K562 (cell line): Measurements from ENCODE around the gene IKZF4. TPM values are rescaled to one million over a fixed set of nuclear protein-coding genes. Genes with fewer than 3 reads are reported as not detected.

Experiments used
- ARHGAP35 ChIP-seq: fragments of 450-650 bp; IDR thresholded peaks from 2 replicates; pipeline ENCODE4 v1.6.1; 2018; ENCODE audit not compliant: partially characterized antibody
- GABPB2 ChIP-seq: fragments of 250-450 bp; sonication (Bioruptor Pico); conservative IDR thresholded peaks from 2 replicates; pipeline ENCODE4 v1.5.1; 2021; ENCODE audit warnings: mild to moderate bottlenecking
- GATAD2B ChIP-seq: fragments of 450-650 bp; IDR thresholded peaks from 2 replicates; pipeline ENCODE4 v1.6.1; 2017; ENCODE audit warnings: mild to moderate bottlenecking, borderline replicate concordance
- KLF10 ChIP-seq: fragments of 250-450 bp; sonication (Bioruptor Pico); IDR thresholded peaks from 2 replicates; pipeline ENCODE4 v1.6.1; 2021; ENCODE audit warnings: matching md5 sums
- MYNN ChIP-seq, 2 experiments: sonication (generic); formaldehyde crosslinking in 1 of 2; IDR thresholded peaks; 2 replicates each; pipeline versions ENCODE4 v1.5.0 to v1.6.1; 2016 to 2020; ENCODE audit warnings: antibody characterized with exemption in 1 of 2, missing genetic modification reagents in 1 of 2
- PCBP1 ChIP-seq: fragments of 200-400 bp; formaldehyde crosslinking; IDR thresholded peaks from 2 replicates; pipeline ENCODE4 v1.6.1; 2018; ENCODE audit warnings: mild to moderate bottlenecking, low read depth, low read length; ENCODE audit not compliant: poor library complexity, severe bottlenecking
- PRMT5 ChIP-seq: sonication (generic); formaldehyde crosslinking; IDR thresholded peaks from 2 replicates; pipeline ENCODE4 v1.5.0; 2020; ENCODE audit warnings: missing genetic modification reagents
- PTRF ChIP-seq: fragments of 450-650 bp; IDR thresholded peaks from 2 replicates; pipeline ENCODE4 v1.6.1; 2016; ENCODE audit warnings: mild to moderate bottlenecking, missing genetic modification characterization, missing compliant biosample characterization
- ZEB2 ChIP-seq: fragments of 450-650 bp; IDR thresholded peaks from 2 replicates; pipeline ENCODE4 v1.6.1; 2016
- ZNF23 ChIP-seq: fragments of 250-450 bp; sonication (Bioruptor Pico); IDR thresholded peaks from 2 replicates; pipeline ENCODE4 v1.4.0; 2020; ENCODE audit warnings: mild to moderate bottlenecking
- ZNF41 ChIP-seq: fragments of 250-450 bp; sonication (Bioruptor Pico); conservative IDR thresholded peaks from 2 replicates; pipeline ENCODE4 v1.4.0; 2020; ENCODE audit warnings: mild to moderate bottlenecking
- ZNF644 ChIP-seq: fragments of 200-800 bp; sonication (Bioruptor generic); IDR thresholded peaks from 2 replicates; pipeline ENCODE4 v1.6.1; 2016; ENCODE audit warnings: low read depth, missing genetic modification characterization, missing compliant biosample characterization
- ZNF696 ChIP-seq: fragments of 250-450 bp; sonication (Bioruptor Pico); conservative IDR thresholded peaks from 2 replicates; pipeline ENCODE4 v1.4.0; 2020; ENCODE audit warnings: mild to moderate bottlenecking, moderate library complexity
- ZNF79 ChIP-seq: fragments of 250-450 bp; sonication (Bioruptor Pico); IDR thresholded peaks from 2 replicates; pipeline ENCODE4 v1.4.0; 2020; ENCODE audit warnings: low read depth, mild to moderate bottlenecking, moderate library complexity
- polyA plus RNA-seq, 8 experiments: library from polyadenylated mRNA; depleted of rRNA in 4 of 8; stranded (reverse) in 5 of 8; unstranded in 3 of 8; fragments of >200 nt; fragmentation: Nextera tagmentation in 2 of 8; fragmentation: Illumina TruSeq in 1 of 8; extraction: Ambion mirVana in 2 of 8; extraction: Trizol in 1 of 8; gene quantifications; 2 replicates each; pipeline versions ENCODE4 v1.2.1 to v1.2.3, GENCODE V29; 2011 to 2014; ENCODE audit warnings: inconsistent platforms in 1 of 8, missing spikeins in 1 of 8
- total RNA-seq, 7 experiments: library from RNA; depleted of rRNA in 6 of 7; stranded (reverse); fragments of >200 nt in 6 of 7; fragmentation: Illumina TruSeq in 2 of 7; extraction: Trizol in 2 of 7; gene quantifications; 2 replicates each; pipeline versions ENCODE4 v1.2.1 to v1.2.3, GENCODE V29; 2011 to 2021; ENCODE audit warnings: low replicate concordance in 1 of 7
- TF ChIP-seq, protein P1 (sequence below): fragments of 450-650 bp; formaldehyde crosslinking; IDR thresholded peaks from 2 replicates; pipeline ENCODE4 v1.4.0; 2020; ENCODE audit warnings: mild to moderate bottlenecking, mixed read lengths
- TF ChIP-seq, protein P2 (sequence below), 3 experiments: fragments of 200-800 bp in 1 of 3; sonication (Bioruptor generic) in 1 of 3; sonication (generic) in 1 of 3; formaldehyde crosslinking in 1 of 3; IDR thresholded peaks; 2 replicates each; pipeline versions ENCODE4 v1.6.1 to v1.8.0; 2016 to 2022; ENCODE audit warnings: mild to moderate bottlenecking in 2 of 3, missing compliant biosample characterization in 2 of 3, missing genetic modification characterization in 2 of 3, missing genetic modification reagents in 1 of 3
- TF ChIP-seq, protein P3 (sequence below): fragments of 450-650 bp; formaldehyde crosslinking; conservative IDR thresholded peaks from 2 replicates; pipeline ENCODE4 v1.4.0; 2022; ENCODE audit warnings: mild to moderate bottlenecking, missing genetic modification characterization
- TF ChIP-seq, protein P4 (sequence below): sonication (generic); formaldehyde crosslinking; IDR thresholded peaks from 2 replicates; pipeline ENCODE4 v1.8.0; 2023; ENCODE audit warnings: mild to moderate bottlenecking, missing genetic modification reagents
- TF ChIP-seq, protein P5 (sequence below): sonication (generic); formaldehyde crosslinking; IDR thresholded peaks from 2 replicates; pipeline ENCODE4 v1.8.0; 2022; ENCODE audit warnings: mild to moderate bottlenecking, missing genetic modification reagents
- TF ChIP-seq, protein P6 (sequence below): fragments of 450-650 bp; formaldehyde crosslinking; IDR thresholded peaks from 2 replicates; pipeline ENCODE4 v1.4.0; 2022; ENCODE audit warnings: mild to moderate bottlenecking, moderate library complexity

The IKZF4 gene
- total and polyA plus RNA-seq, 9 of the 15 experiments (the other 6 are each of a cell fraction or from before 2014, with no cell fraction given): 1.9 to 16.3 (median 3.6) TPM

DNA sequence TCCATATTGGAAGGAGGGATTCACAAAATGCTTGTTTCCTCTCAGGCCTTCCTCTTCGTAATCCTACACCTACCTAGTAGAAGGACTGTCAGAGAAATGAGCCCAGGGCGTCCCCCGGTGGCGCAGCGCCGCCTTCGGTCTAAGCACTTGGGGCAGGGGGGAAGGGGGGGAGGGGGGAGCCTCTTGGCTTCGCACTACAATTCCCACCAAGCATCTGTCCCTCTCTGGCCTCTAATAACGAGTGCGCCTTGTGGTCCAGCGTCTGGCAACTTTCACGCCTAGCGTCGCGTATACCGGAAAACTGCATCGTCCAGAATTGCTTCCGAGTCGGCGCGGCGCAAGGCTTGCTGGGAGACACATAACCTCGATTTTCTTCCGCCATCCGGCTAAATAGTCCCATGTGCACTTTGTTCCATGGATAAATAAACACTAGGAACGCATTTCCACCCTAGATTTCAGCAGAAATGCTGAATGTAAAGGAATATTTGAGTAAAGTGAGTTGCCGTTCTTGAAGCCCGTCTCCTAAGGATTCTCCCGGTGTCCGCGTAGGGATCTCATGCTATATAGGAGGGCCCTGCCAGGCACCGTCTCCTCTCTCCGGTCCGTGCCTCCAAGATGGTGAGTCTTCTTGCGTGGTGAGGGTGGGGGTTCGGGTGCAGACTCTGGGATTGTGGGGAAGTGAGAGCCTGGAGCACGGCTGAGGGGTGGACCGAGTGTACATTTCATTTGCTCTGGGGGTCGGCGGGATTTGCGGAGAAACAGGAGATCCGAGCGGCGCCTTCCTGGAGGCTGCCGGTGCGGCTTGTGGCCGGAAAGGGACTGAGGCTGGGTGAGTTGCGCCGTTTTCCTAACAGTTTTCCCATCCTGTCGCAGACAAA, 20.9 kb downstream of the IKZF4 start, which contains the start of gene RPS26 (continued):
- TF ChIP-seq ARHGAP35 (peak; percentile 39), PRMT5 (CRISPR knock-in tag) (no peak), KLF10 (CRISPR knock-in tag) (no peak), ZNF696 (CRISPR knock-in tag) (no peak), GATAD2B (no peak), ZEB2 (peak; percentile 68; the same call in 1 of the 2 replicates), PTRF (tag) (no peak), ZNF79 (no peak), ZNF41 (CRISPR knock-in tag) (no peak), PCBP1 (peak; percentile 49), MYNN (IDR thresholded peaks at IDR 0.05) (no peak; the same call in 1 of the 2 replicates), MYNN (CRISPR knock-in tag; IDR thresholded peaks at IDR 0.05) (no peak), GABPB2 (no peak), ZNF644 (tag) (peak; percentile 37; the same call in 1 of the 2 replicates), ZNF23 (CRISPR knock-in tag) (no peak)
- TF ChIP-seq, protein P1, sequence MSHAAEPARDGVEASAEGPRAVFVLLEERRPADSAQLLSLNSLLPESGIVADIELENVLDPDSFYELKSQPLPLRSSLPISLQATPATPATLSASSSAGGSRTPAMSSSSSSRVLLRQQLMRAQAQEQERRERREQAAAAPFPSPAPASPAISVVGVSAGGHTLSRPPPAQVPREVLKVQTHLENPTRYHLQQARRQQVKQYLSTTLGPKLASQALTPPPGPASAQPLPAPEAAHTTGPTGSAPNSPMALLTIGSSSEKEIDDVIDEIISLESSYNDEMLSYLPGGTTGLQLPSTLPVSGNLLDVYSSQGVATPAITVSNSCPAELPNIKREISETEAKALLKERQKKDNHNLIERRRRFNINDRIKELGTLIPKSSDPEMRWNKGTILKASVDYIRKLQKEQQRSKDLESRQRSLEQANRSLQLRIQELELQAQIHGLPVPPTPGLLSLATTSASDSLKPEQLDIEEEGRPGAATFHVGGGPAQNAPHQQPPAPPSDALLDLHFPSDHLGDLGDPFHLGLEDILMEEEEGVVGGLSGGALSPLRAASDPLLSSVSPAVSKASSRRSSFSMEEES: no peak
- TF ChIP-seq, protein P2, sequence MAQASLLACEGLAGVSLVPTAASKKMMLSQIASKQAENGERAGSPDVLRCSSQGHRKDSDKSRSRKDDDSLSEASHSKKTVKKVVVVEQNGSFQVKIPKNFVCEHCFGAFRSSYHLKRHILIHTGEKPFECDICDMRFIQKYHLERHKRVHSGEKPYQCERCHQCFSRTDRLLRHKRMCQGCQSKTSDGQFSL (CRISPR knock-in tag; IDR thresholded peaks at IDR 0.05): peak; percentile 57; the same call in 1 of the 2 replicates
- TF ChIP-seq, protein P2 (tag; IDR thresholded peaks at IDR 0.05): peak; percentile 40 to 78; a peak in 3 of 4 replicates
- TF ChIP-seq, protein P3, sequence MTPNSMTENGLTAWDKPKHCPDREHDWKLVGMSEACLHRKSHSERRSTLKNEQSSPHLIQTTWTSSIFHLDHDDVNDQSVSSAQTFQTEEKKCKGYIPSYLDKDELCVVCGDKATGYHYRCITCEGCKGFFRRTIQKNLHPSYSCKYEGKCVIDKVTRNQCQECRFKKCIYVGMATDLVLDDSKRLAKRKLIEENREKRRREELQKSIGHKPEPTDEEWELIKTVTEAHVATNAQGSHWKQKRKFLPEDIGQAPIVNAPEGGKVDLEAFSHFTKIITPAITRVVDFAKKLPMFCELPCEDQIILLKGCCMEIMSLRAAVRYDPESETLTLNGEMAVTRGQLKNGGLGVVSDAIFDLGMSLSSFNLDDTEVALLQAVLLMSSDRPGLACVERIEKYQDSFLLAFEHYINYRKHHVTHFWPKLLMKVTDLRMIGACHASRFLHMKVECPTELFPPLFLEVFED (CRISPR knock-in tag): peak; percentile 63; the same call in 1 of the 2 replicates
- TF ChIP-seq, protein P4, sequence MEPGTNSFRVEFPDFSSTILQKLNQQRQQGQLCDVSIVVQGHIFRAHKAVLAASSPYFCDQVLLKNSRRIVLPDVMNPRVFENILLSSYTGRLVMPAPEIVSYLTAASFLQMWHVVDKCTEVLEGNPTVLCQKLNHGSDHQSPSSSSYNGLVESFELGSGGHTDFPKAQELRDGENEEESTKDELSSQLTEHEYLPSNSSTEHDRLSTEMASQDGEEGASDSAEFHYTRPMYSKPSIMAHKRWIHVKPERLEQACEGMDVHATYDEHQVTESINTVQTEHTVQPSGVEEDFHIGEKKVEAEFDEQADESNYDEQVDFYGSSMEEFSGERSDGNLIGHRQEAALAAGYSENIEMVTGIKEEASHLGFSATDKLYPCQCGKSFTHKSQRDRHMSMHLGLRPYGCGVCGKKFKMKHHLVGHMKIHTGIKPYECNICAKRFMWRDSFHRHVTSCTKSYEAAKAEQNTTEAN: no peak
- TF ChIP-seq, protein P5, sequence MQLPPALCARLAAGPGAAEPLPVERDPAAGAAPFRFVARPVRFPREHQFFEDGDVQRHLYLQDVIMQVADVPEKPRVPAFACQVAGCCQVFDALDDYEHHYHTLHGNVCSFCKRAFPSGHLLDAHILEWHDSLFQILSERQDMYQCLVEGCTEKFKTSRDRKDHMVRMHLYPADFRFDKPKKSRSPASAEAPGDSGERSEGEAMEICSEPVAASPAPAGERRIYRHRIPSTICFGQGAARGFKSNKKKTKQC (CRISPR knock-in tag): peak; percentile 77; the same call in 1 of the 2 replicates
- TF ChIP-seq, protein P6, sequence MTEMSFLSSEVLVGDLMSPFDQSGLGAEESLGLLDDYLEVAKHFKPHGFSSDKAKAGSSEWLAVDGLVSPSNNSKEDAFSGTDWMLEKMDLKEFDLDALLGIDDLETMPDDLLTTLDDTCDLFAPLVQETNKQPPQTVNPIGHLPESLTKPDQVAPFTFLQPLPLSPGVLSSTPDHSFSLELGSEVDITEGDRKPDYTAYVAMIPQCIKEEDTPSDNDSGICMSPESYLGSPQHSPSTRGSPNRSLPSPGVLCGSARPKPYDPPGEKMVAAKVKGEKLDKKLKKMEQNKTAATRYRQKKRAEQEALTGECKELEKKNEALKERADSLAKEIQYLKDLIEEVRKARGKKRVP: no peak
